Umbilical cord (tissue), 2 donors: ENCODE data around the gene TIAM2. TPM values are rescaled to one million over a fixed set of nuclear protein-coding genes. Genes with fewer than 3 reads are reported as not detected.

ENCODE experiments used
- DNase-seq: peaks from one replicate; pipeline ENCODE4 v3.0.0-alpha.2; 2015; ENCODE audit warnings: low spot score
- total RNA-seq: library from RNA; depleted of rRNA; stranded (reverse); fragments of >200 nt; gene quantifications from one replicate; pipeline ENCODE4 v1.2.3, GENCODE V29; 2014; ENCODE audit warnings: low replicate concordance; ENCODE audit not compliant: insufficient read depth

The TIAM2 gene
- total RNA-seq, 1 donor from 2014 or later, result 20.2 TPM

DNA sequence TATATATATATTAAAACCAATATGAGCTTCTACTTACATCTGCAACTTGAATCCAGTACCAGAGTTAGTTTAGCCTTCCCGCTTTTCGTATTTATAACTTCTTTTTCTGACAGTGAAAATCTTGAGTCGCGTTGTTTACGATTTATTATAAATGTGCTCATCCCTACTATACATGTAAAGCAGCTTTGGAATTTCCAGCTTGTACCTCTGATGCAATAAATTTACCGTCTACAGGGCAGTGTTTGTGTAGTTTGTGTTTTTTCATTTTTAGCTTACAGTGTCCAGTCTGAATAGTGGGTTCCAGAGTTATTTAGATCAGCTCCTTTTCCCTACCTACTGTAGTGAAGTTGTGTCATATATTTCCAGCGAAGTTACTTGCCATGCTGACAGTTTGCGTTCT is 66.3 kb downstream of the TIAM2 start:
- DNase-seq, result no peak

- DNase-seq, result peak; percentile 55
Measured at GRCh38 chr6:155062866-155063341, 67.8 kb downstream of the TIAM2 start.

DNA sequence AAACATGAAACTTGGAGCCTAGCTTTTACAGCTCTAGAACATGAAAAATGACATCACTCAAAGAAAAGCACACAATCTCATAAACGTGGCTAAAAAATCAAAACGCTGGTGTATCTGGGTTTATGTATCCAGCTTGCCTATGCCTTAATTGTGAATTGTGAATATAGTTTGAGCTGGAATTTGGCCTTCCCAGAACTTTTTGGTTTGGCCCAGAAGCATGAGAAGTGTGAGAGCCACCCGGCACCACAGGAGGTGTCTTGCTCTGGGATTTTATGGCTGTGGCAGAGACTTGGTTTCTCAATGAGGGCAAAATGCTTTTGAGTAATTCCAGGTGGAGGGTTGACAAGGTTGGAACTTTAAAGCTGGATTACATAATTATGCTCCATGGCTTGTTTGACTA is 69.2 kb downstream of the TIAM2 start:
- no peak for DNase-seq

GRCh38 chr6:155066361-155066760 is 71.2 kb downstream of the TIAM2 start:
- peak; percentile 82 for DNase-seq

- DNase-seq, result no peak
Measured at GRCh38 chr6:155066921-155067680, 72.0 kb downstream of the TIAM2 start.

DNA sequence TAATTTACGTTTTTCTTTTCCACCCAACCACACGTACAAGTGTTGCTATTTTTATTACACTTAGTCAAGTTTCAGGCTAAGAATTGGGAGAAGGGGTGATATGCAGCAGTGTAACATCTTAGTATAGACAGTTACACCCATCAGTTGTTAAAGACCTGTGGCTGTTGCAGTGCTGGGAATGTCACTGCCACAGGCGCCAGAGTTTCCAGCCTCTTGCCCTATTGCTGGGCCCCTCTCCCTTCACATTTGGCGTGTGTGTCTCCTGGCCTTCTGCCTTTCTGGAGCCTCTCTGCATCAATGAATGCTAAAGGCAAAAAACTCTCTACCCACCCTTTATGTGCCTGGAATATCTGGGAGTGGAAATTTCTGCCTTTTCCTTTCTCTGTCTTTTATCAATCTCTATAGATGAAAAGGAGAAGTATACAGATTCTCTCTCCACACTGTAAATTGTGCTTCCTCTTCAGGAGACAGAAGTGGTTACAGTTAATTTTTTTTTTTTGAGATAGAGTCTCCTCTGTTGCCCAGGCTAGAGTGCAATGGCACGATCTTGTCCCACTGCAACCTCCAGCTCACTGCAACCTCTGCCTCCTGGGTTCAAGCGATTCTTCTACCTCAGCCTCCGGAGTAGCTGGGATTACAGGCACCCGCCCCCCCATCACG is 73.0 kb downstream of the TIAM2 start:
- no peak for DNase-seq

DNA sequence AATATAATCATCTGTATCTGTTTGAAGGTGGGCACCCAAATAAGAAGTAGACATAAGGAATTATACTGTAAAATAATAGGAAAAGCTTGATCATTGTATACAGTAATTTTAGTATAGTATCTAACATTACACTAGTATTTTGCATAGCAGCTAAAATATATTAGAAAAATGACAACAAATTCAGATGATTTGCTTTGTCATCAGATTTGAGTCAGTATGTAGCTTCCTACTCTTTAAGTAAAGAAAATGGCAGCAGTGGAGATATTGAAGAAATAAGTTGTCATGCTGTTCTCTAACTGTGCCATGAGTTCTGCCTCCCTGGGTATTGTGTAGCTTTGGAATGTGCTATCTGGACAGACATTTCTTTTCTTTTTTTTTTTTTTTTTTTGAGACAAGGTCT is 74.4 kb downstream of the TIAM2 start:
- no peak for DNase-seq

DNA sequence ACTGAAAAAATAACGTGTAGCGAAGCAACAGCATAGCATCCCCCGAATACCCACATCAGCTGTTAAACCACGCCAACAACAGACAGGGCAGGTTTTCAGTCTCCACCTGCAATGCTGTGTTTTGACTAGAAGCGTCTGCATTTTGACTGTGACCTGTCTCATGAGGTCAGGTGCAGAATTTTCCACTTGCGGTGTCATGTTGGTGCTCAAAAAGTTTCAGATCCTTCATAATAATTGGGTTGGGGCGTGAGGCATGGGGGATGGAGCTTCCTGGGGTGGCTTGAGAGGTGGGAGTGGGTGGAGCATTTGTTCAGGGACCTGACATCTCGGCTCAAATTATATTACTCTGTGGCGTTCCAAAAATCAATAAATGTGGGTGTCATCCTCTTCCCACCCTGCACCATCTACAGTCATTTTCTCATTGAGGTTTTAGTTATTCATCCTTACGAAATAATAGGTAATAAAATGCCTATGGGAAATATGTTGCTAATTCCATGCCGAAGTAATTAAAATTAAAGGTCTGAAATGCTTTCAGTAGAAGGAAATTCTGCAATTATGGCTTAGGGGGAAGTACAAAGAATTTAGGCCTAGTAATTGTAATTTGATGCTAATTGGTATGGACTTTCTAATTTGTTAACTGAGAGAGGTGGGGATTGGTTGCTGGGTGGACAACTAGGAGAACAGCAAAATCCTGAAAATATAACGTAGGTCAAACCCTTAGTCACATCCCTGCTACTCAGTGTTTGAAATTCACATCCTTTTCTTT is 81.0 kb downstream of the TIAM2 start:
- DNase-seq, result no peak

- DNase-seq, result peak; percentile 59
Measured at GRCh38 chr6:155077331-155077730, 82.2 kb downstream of the TIAM2 start.

- DNase-seq, result no peak
Measured at GRCh38 chr6:155077784-155078183, 82.7 kb downstream of the TIAM2 start.

DNA sequence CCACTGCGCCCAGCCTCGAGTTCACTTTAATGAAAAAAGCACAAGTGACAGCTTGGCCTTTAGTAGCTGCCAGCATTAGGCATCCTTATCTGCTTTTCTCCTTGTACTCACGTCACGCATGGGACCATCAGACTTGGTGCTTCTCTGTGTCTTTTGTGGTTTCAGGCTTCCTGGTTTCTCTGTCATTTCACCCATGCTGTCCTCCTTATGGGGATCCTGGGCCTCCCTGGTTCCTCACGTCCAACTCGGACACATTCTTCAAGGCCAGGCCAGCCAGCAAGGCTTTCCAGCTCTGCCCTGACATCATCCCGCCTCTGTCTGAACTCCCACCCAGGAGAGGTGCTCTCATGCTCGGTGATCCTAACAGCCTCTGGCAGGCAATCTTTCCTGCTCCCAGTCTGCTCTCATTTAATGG is 83.2 kb downstream of the TIAM2 start:
- DNase-seq, result peak; percentile 70

DNA sequence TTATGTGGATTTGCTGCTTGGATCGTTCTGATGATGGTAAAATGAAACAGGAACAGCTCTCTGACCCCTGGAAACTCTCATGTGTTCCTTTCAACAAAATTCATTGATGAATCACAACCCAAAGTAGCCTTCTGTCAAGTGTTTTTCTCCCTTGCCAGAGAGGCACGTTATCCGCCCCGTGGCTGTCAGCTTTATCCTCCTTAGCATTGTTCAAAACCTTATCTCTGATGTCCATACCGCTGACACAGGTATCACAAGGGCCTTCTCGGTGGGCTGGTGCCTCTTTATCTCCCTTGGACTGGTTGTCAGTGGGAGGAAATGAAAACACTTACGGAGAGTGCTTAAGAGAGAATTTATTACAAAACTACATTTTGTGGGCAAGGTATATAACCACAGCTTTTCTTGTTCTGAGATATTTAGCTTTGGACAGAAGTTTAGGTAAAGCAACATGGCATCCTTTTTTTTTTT is 84.9 kb downstream of the TIAM2 start:
- DNase-seq, result no peak

- DNase-seq, result no peak
Measured at GRCh38 chr6:155080881-155081845, 86.0 kb downstream of the TIAM2 start.

GRCh38 chr6:155084431-155085123 is 89.5 kb downstream of the TIAM2 start:
- DNase-seq, result no peak

DNA sequence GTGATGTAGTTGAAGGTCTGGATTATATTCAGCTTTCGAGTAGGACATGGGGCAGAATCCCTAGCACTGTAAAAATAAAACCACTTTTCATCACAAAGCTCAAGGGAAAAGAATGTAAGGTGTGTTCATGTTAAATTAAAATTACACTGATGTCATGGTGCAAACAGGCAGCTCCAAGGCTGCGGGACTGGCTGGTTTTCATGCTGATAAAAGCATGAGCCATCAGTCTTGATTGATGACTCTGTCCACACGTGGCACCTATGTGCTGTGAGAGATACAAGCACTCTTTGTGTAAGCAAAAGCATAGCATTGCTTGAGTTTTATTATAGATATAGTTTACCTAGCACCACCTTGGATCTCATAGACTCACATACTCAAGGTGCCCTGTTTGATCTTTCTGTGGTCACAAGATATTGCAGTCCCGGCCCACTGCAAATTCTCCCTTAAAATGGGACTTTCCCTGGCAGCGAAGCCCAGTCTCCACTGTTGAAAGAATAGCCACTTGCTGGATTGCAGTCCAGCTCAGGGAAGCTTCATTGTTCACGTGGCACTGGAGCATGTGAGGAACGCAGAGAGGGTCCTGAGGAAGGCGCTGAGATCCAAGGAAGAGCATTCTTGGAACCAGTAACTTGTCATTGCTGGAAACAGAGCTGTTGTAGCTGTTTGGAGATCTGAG is 90.6 kb downstream of the TIAM2 start:
- DNase-seq, result peak; percentile 65

- DNase-seq, result no peak
Measured at GRCh38 chr6:155088856-155089255, 93.7 kb downstream of the TIAM2 start.

- no peak for DNase-seq
Measured at GRCh38 chr6:155089746-155090145, 94.6 kb downstream of the TIAM2 start.

DNA sequence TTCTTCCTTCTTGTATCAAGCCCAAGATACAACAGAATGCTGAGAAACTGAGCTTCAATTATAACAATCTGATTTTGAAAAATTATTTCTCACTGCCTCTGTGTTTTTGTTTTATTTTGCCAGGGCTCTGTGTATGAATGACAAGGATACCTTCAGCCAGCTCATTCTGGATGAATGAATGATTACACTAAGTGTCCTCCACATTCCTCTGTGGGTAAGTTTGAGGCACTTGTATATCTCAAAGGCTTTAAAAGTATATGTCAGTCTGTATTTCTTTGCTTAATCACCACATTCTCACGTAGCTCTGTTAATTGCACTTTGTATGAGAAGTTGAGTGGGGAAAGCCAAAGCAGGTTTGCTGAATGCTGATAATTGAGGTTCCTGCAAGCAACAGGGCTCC is 95.1 kb downstream of the TIAM2 start:
- no peak for DNase-seq

DNA sequence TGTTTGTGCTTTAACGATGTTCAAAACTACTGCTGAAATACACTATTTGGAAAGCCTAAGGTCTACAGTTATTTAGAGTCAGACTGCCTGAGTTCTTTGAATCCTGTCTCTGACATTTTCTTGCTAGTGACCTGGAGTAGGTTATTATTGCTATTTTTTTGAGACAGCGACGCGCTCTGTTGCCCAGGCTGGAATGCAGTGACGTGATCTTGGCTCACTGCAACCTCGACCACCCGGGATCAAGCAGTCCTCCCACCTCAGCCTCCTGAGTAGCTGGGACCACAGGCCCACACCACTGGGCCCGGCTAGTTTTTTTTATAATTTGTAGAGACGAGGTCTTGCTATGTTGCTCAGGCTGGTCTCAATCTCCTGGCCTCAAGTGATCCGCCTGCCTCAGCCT is 96.6 kb downstream of the TIAM2 start:
- no peak for DNase-seq

- no peak for DNase-seq
Measured at GRCh38 chr6:155093430-155093829, 98.3 kb downstream of the TIAM2 start.
